GM12875 (cell line): ENCODE measurements around the gene TCF7L2.

ENCODE experiments used
- H3K4me3 ChIP-seq: one replicate; pipeline ENCODE4 v1.5.1; 2011; ENCODE audit warnings: low read depth, low read length, control low read depth
- CTCF ChIP-seq: IDR thresholded peaks from 2 replicates; pipeline ENCODE4 v1.5.1; 2011; ENCODE audit warnings: low read depth, mild to moderate bottlenecking, control low read depth, inconsistent platforms, low read length, moderate library complexity, borderline replicate concordance; ENCODE audit not compliant: insufficient read depth

Gene TCF7L2

GRCh38 chr10:112977426-112977898 is 27.4 kb downstream of the TCF7L2 start:
- no peak overlapping the region for H3K4me3 ChIP-seq
- no peak for TF ChIP-seq CTCF

GRCh38 chr10:112979927-112980326 is 29.9 kb downstream of the TCF7L2 start:
- TF ChIP-seq CTCF: no peak
- H3K4me3 ChIP-seq: no peak overlapping the region

GRCh38 chr10:112980937-112981336 is 30.9 kb downstream of the TCF7L2 start:
- H3K4me3 ChIP-seq: no peak overlapping the region
- no peak for TF ChIP-seq CTCF

- TF ChIP-seq CTCF: no peak
- no peak overlapping the region for H3K4me3 ChIP-seq
These were observed 31.5 kb downstream of the TCF7L2 start for GRCh38 chr10:112981553-112981952.

GRCh38 chr10:112983444-112984056 is 33.5 kb downstream of the TCF7L2 start:
- H3K4me3 ChIP-seq: no peak overlapping the region
- no peak for TF ChIP-seq CTCF

- H3K4me3 ChIP-seq: no peak overlapping the region
- TF ChIP-seq CTCF: no peak
These were observed 34.7 kb downstream of the TCF7L2 start for GRCh38 chr10:112984756-112985155.
